MM.1S (cell line): ENCODE results near the gene NAA80.

ENCODE experiments used
- DNase-seq: peaks from one replicate; pipeline ENCODE4 v3.0.0-alpha.2; 2015
- H2AFZ ChIP-seq: fragments of 300-600 bp; sonication (generic); 2 replicates; pipeline ENCODE4 v1.6.0; 2016; ENCODE audit warnings: antibody characterized with exemption, low read length
- H3F3A ChIP-seq: fragments of 300-600 bp; sonication (generic); 2 replicates; pipeline ENCODE4 v1.6.1; 2016; ENCODE audit warnings: mild to moderate bottlenecking, antibody characterized with exemption, low read length, moderate library complexity, mixed read lengths; ENCODE audit not compliant: insufficient read depth
- H3K27ac ChIP-seq: fragments of 300-600 bp; sonication (generic); 2 replicates; pipeline ENCODE4 v1.5.1; 2016; ENCODE audit warnings: mild to moderate bottlenecking, low read length
- H3K27me3 ChIP-seq: fragments of 300-600 bp; sonication (generic); replicated peaks from 2 replicates; pipeline ENCODE4 v1.6.0; 2016; ENCODE audit warnings: low read length; ENCODE audit not compliant: insufficient read depth
- H3K36me3 ChIP-seq: fragments of 300-600 bp; sonication (generic); replicated peaks from 2 replicates; pipeline ENCODE4 v1.6.1; 2016; ENCODE audit warnings: mild to moderate bottlenecking, low read length, mixed read lengths; ENCODE audit not compliant: insufficient read depth
- H3K4me1 ChIP-seq: fragments of 300-600 bp; sonication (generic); 2 replicates; pipeline ENCODE4 v1.6.1; 2016; ENCODE audit warnings: low read length, mixed read lengths
- H3K4me2 ChIP-seq: fragments of 300-600 bp; sonication (generic); 2 replicates; pipeline ENCODE4 v1.6.0; 2016; ENCODE audit warnings: low read depth, low read length
- H3K4me3 ChIP-seq: fragments of 300-600 bp; sonication (generic); 2 replicates; pipeline ENCODE4 v1.5.1; 2016; ENCODE audit warnings: low read length, mixed read lengths
- H3K79me2 ChIP-seq: fragments of 300-600 bp; sonication (generic); 2 replicates; pipeline ENCODE4 v1.6.1; 2016; ENCODE audit warnings: mixed run types, low read length, mixed read lengths
- H3K9ac ChIP-seq: fragments of 300-600 bp; sonication (generic); 2 replicates; pipeline ENCODE4 v1.6.1; 2016; ENCODE audit warnings: low read length, mixed read lengths
- H3K9me2 ChIP-seq: fragments of 300-600 bp; sonication (generic); replicated peaks from 2 replicates; pipeline ENCODE4 v1.6.1; 2016; ENCODE audit warnings: mild to moderate bottlenecking, low read length, mixed read lengths; ENCODE audit not compliant: insufficient read depth
- H3K9me3 ChIP-seq: fragments of 300-600 bp; sonication (generic); replicated peaks from 2 replicates; pipeline ENCODE4 v1.6.1; 2016; ENCODE audit warnings: mild to moderate bottlenecking, low read length, mixed read lengths; ENCODE audit not compliant: insufficient read depth
- H4K20me1 ChIP-seq: fragments of 300-600 bp; sonication (generic); 2 replicates; pipeline ENCODE4 v1.6.1; 2016; ENCODE audit warnings: mild to moderate bottlenecking, low read length, moderate library complexity, mixed read lengths; ENCODE audit not compliant: insufficient read depth
- EZH2 ChIP-seq: fragments of 300-600 bp; sonication (generic); optimal IDR thresholded peaks from 2 replicates; pipeline ENCODE3; 2017; ENCODE audit warnings: low read depth, mild to moderate bottlenecking, antibody characterized with exemption, low read length, mixed read lengths
- EZH2phosphoT487 ChIP-seq: fragments of 300-600 bp; sonication (generic); IDR thresholded peaks from 2 replicates; pipeline ENCODE4 v1.6.1; 2018; ENCODE audit warnings: antibody characterized with exemption, low read length
- TF ChIP-seq, protein P1 (sequence below): fragments of 300-600 bp; sonication (generic); IDR thresholded peaks from 2 replicates; pipeline ENCODE4 v1.5.1; 2016; ENCODE audit warnings: antibody characterized with exemption, low read length, mixed read lengths

NAA80 gene

GRCh38 chr3:50327129-50327528, 27.9 kb upstream of the NAA80 start:
- H3K27me3 ChIP-seq: no peaks in the 10 kb centered on the region
- H3K27ac ChIP-seq: no peak overlapping the region
- no peaks in the 10 kb centered on the region for H4K20me1 ChIP-seq
- H3K36me3 ChIP-seq: peaks cover 13% of the 10 kb centered on the region
- DNase-seq: no peak
- peak overlapping the region; percentile 94 for H3K4me3 ChIP-seq
- peak overlapping the region; percentile 98 for H3K9ac ChIP-seq
- TF ChIP-seq, protein P1, sequence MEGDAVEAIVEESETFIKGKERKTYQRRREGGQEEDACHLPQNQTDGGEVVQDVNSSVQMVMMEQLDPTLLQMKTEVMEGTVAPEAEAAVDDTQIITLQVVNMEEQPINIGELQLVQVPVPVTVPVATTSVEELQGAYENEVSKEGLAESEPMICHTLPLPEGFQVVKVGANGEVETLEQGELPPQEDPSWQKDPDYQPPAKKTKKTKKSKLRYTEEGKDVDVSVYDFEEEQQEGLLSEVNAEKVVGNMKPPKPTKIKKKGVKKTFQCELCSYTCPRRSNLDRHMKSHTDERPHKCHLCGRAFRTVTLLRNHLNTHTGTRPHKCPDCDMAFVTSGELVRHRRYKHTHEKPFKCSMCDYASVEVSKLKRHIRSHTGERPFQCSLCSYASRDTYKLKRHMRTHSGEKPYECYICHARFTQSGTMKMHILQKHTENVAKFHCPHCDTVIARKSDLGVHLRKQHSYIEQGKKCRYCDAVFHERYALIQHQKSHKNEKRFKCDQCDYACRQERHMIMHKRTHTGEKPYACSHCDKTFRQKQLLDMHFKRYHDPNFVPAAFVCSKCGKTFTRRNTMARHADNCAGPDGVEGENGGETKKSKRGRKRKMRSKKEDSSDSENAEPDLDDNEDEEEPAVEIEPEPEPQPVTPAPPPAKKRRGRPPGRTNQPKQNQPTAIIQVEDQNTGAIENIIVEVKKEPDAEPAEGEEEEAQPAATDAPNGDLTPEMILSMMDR: no peak
- TF ChIP-seq EZH2 (no peak), EZH2phosphoT487 (no peak)
- no peaks in the 10 kb centered on the region for H3K9me3 ChIP-seq
- H3K79me2 ChIP-seq: peaks cover 43% of the 10 kb centered on the region
- peaks cover 12% of the 10 kb centered on the region; the same call in 1 of the 2 replicates for H3F3A ChIP-seq
- 0 out of 2 replicates have a peak, but pooled peaks cover 5% of the 10 kb centered on the region for H3K4me1 ChIP-seq
- H3K4me2 ChIP-seq: peak overlapping the region; percentile 99
- no peaks in the 10 kb centered on the region for H3K9me2 ChIP-seq
- no peak overlapping the region for H2AFZ ChIP-seq

DNA sequence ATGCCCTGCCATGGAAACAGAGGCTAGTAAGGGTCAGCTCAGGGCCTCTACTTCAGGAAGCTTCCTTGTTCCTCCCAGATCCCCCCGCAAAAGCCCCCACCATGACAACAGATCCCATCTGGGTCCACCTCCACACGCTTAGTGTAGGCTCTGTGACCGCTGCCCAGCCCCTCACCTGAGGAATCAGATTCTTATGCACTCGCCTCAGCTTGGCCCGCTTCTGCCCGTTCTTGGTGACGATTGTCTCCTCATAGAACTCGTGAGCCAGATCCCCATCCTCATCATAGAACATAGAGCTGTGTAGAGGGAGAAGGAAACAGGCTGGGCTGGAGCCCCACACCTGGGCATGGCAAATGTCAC, 27.0 kb upstream of the NAA80 start:
- Histone ChIP-seq H4K20me1 (no peaks in the 10 kb centered on the region), H3K4me3 (no peak overlapping the region), H3K27me3 (no peaks in the 10 kb centered on the region), H3F3A (peaks cover 12% of the 10 kb centered on the region; the same call in 1 of the 2 replicates), H3K79me2 (peaks cover 33% of the 10 kb centered on the region), H3K4me1 (0 out of 2 replicates have a peak, but pooled peaks cover 5% of the 10 kb centered on the region), H3K9ac (no peak overlapping the region), H3K36me3 (peaks cover 8% of the 10 kb centered on the region), H2AFZ (no peak overlapping the region), H3K9me2 (no peaks in the 10 kb centered on the region), H3K4me2 (no peak overlapping the region), H3K27ac (no peak overlapping the region), H3K9me3 (no peaks in the 10 kb centered on the region)
- TF ChIP-seq EZH2 (no peak), EZH2phosphoT487 (no peak)
- TF ChIP-seq, protein P1: no peak
- DNase-seq: no peak

GRCh38 chr3:50325497-50326181, 26.4 kb upstream of the NAA80 start:
- no peak overlapping the region for H3K4me2 ChIP-seq
- H3K4me3 ChIP-seq: no peak overlapping the region
- no peaks in the 10 kb centered on the region for H4K20me1 ChIP-seq
- DNase-seq: no peak
- H3K9me3 ChIP-seq: no peaks in the 10 kb centered on the region
- H3K27me3 ChIP-seq: no peaks in the 10 kb centered on the region
- H3K9me2 ChIP-seq: no peaks in the 10 kb centered on the region
- H3F3A ChIP-seq: peaks cover 12% of the 10 kb centered on the region; the same call in 1 of the 2 replicates
- H3K79me2 ChIP-seq: peaks cover 28% of the 10 kb centered on the region
- H3K9ac ChIP-seq: no peak overlapping the region
- TF ChIP-seq EZH2phosphoT487 (no peak), EZH2 (no peak)
- TF ChIP-seq, protein P1: no peak
- no peak overlapping the region for H3K27ac ChIP-seq
- H3K4me1 ChIP-seq: 0 out of 2 replicates have a peak, but pooled peaks cover 5% of the 10 kb centered on the region
- peaks cover 4% of the 10 kb centered on the region for H3K36me3 ChIP-seq
- no peak overlapping the region for H2AFZ ChIP-seq
